ENCODE measurements around the gene GEMIN4. TPM values are rescaled to one million over a fixed set of nuclear protein-coding genes. Genes with fewer than 3 reads are reported as not detected.
A peak's percentile ranks its signal among the peaks of the same experiment; 100 is the strongest.

The GEMIN4 gene
- 10 to 100 TPM in 2 of 6 donors, 1 to 10 TPM in 4; 7.2 to 13.1 (median 8.3) TPM for total RNA-seq
- 1 to 10 TPM; 6.3 to 8.5 TPM for polyA plus RNA-seq

GRCh38 chr17:752002-752619 is at the start of gene GEMIN4:
Gene GEMIN4 (minus strand): TSS chr17:752264. CDS start chr17:752142, 122 bp downstream.
- Histone ChIP-seq H3K9me3 (no peaks in the 10 kb centered on the region), H3K4me1 (peaks cover 0 to 7% (median 7%) of the 10 kb centered on the region in 3 donors), H3K36me3 (peaks cover 0 to 8% (median 5%) of the 10 kb centered on the region in 3 donors), H3K4me3 (peak within 1 kb of the TSS; percentile 73 to 96 (median 92)), H3K27ac (peak within 1 kb of the TSS; percentile 57 to 81 (median 74)), H3K27me3 (no peaks in the 10 kb centered on the region)
- 0% methylated on average over 40 to 87 of the region's 87 CpGs for WGBS, 2 donors
- FAIRE-seq (no peak), ATAC-seq (peak; percentile 93 to 98 (median 94)), DNase-seq (peak; percentile 87 to 100 (median 96))
- intact Hi-C loops (cut with DNase I) = no loop called here
- TF ChIP-seq CTCF (IDR thresholded peaks at IDR 0.05) = peak; percentile 85 to 95 (median 90)

DNA sequence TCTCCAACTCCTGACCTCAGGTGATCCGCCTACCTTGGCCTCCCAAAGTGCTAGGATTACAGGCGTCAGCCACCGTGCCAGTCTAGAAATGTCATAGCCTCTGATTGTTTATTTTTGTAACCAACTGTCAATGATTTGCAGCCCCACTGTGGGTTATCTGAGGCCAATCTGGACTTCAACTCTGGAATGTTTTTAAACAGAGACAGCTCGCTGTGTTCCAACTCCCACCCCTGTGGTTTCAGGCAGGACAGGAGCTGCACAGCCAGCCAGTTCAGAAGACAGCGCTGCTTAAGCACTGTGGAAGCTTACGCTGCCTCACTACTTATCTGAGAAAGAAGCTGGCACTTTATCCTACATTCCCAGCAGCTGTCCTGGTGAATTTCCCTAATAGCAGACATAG is 49.6 kb upstream of the GEMIN4 start:
- peak overlapping the region; percentile 61 to 89 (median 70) for H3K27ac ChIP-seq
- H3K9me3 ChIP-seq = no peaks in the 10 kb centered on the region
- 40 to 48% methylated on average over 6 of the region's 6 CpGs for WGBS, 2 donors
- ATAC-seq = peak; percentile 41 to 63 (median 56)
- TF ChIP-seq CTCF (IDR thresholded peaks at IDR 0.05) = no peak
- FAIRE-seq = no peak
- no peaks in the 10 kb centered on the region for H3K36me3 ChIP-seq
- DNase-seq = peak in 2 of 6 donors; percentile 52 to 57
- H3K27me3 ChIP-seq = no peaks in the 10 kb centered on the region
- H3K4me3 ChIP-seq = no peak overlapping the region
- H3K4me1 ChIP-seq = peaks cover 0 to 3% (median 0%) of the 10 kb centered on the region in 3 donors
- intact Hi-C loops (cut with DNase I) = loop anchor here in 1 of 3 donors (10.0 kb wide), 1 partner anchor 63 kb away; no protein-coding TSS in a partner anchor

GRCh38 chr17:800446-801242 is 48.6 kb upstream of the GEMIN4 start:
- Histone ChIP-seq H3K27ac (no peak overlapping the region), H3K27me3 (no peaks in the 10 kb centered on the region), H3K9me3 (no peaks in the 10 kb centered on the region), H3K4me1 (peaks cover 0 to 3% (median under 1%) of the 10 kb centered on the region in 3 donors), H3K4me3 (no peak overlapping the region), H3K36me3 (no peaks in the 10 kb centered on the region)
- no peak for TF ChIP-seq CTCF (IDR thresholded peaks at IDR 0.05)
- intact Hi-C loops (cut with DNase I) = loop anchor here in 1 of 3 donors (10.0 kb wide), 1 partner anchor 64 kb away; no protein-coding TSS in a partner anchor
- WGBS, 2 donors = 90% methylated on average over 39 of the region's 39 CpGs
- peak in 1 of 6 donors; percentile 62 for DNase-seq
- no peak for FAIRE-seq
- no peak for ATAC-seq

GRCh38 chr17:799261-799660 is 47.2 kb upstream of the GEMIN4 start:
- no peak for DNase-seq
- 88 to 89% methylated on average over 11 of the region's 11 CpGs for WGBS, 2 donors
- intact Hi-C loops (cut with DNase I) = loop anchor here (5.0 to 10.0 kb wide), 3 partner anchors 76 to 186 kb away; no protein-coding TSS in a partner anchor
- Histone ChIP-seq H3K9me3 (no peaks in the 10 kb centered on the region), H3K4me3 (no peak overlapping the region), H3K4me1 (peaks cover 4 to 12% (median 4%) of the 10 kb centered on the region in 3 donors), H3K36me3 (no peaks in the 10 kb centered on the region), H3K27ac (no peak overlapping the region), H3K27me3 (no peaks in the 10 kb centered on the region)
- no peak for ATAC-seq
- TF ChIP-seq CTCF (IDR thresholded peaks at IDR 0.05) = no peak
- FAIRE-seq = no peak
